GM21528 (cell line): ENCODE results near the gene EDNRA.

Source experiments
- ATAC-seq: cut with Tn5 transposase; IDR thresholded peaks from one replicate; pipeline ENCODE4 v1.9.1; 2021; ENCODE audit warnings: mild to moderate bottlenecking, moderate library complexity; ENCODE audit not compliant: unreplicated experiment, low FRiP score

EDNRA gene

GRCh38 chr4:147535124-147535523 is 54.2 kb downstream of the EDNRA start:
- no peak for ATAC-seq

GRCh38 chr4:147538711-147539110 is 57.8 kb downstream of the EDNRA start:
- no peak for ATAC-seq

- no peak for ATAC-seq
Observed at GRCh38 chr4:147539959-147540358, 59.1 kb downstream of the EDNRA start.

GRCh38 chr4:147542229-147542990 is 61.5 kb downstream of the EDNRA start:
- no peak for ATAC-seq

- no peak for ATAC-seq
Observed at GRCh38 chr4:147543034-147543433, 62.1 kb downstream of the EDNRA start.

- ATAC-seq, result no peak
Observed at GRCh38 chr4:147546349-147546748, 65.5 kb downstream of the EDNRA start.

GRCh38 chr4:147547314-147548056 is 66.6 kb downstream of the EDNRA start:
- no peak for ATAC-seq

- ATAC-seq, result no peak
Observed at GRCh38 chr4:147548256-147548655, 67.4 kb downstream of the EDNRA start.

GRCh38 chr4:147550626-147551246 is 69.8 kb downstream of the EDNRA start:
- ATAC-seq, result peak; percentile 73

GRCh38 chr4:147560625-147561024 is 79.7 kb downstream of the EDNRA start:
- ATAC-seq, result no peak

GRCh38 chr4:147566762-147567161 is 85.9 kb downstream of the EDNRA start:
- ATAC-seq, result no peak

- ATAC-seq, result no peak
Observed at GRCh38 chr4:147567276-147567675, 86.4 kb downstream of the EDNRA start.

- ATAC-seq, result no peak
Observed at GRCh38 chr4:147570616-147571015, 89.7 kb downstream of the EDNRA start.

- ATAC-seq, result no peak
Observed at GRCh38 chr4:147571036-147571770, 90.3 kb downstream of the EDNRA start.

GRCh38 chr4:147576084-147576483 is 95.2 kb downstream of the EDNRA start:
- ATAC-seq, result no peak

GRCh38 chr4:147578051-147578476 is 97.2 kb downstream of the EDNRA start:
- ATAC-seq, result no peak

GRCh38 chr4:147578593-147578992 is 97.7 kb downstream of the EDNRA start:
- ATAC-seq, result no peak

- ATAC-seq, result no peak
Observed at GRCh38 chr4:147580396-147580795, 99.5 kb downstream of the EDNRA start.

- no peak for ATAC-seq
Observed at GRCh38 chr4:147581606-147582350, 100.9 kb downstream of the EDNRA start.
